Hepatocyte (in vitro differentiated cells): ENCODE data around the gene EFCAB6. TPM values are rescaled to one million over a fixed set of nuclear protein-coding genes. Genes with fewer than 3 reads are reported as not detected.

Experiments
- DNase-seq: peaks from one replicate; pipeline ENCODE4 v3.0.0-alpha.2; 2016; ENCODE audit warnings: low spot score
- H2AFZ ChIP-seq: fragments of 200-600 bp; sonication (generic); 2 replicates; pipeline ENCODE4 v1.6.0; 2016; ENCODE audit warnings: antibody characterized with exemption, mild to moderate bottlenecking
- H3K27ac ChIP-seq: fragments of 200-600 bp; sonication (generic); 2 replicates; pipeline ENCODE4 v1.5.1; 2016; ENCODE audit warnings: mild to moderate bottlenecking
- H3K27me3 ChIP-seq: fragments of 200-600 bp; sonication (generic); 2 replicates; pipeline ENCODE4 v1.6.1; 2016
- H3K36me3 ChIP-seq: fragments of 200-600 bp; sonication (generic); replicated peaks from 2 replicates; pipeline ENCODE4 v1.5.1; 2016; ENCODE audit warnings: low read depth; ENCODE audit not compliant: insufficient read depth
- H3K4me1 ChIP-seq: fragments of 200-600 bp; sonication (generic); 2 replicates; pipeline ENCODE4 v1.5.1; 2016; ENCODE audit warnings: mild to moderate bottlenecking, moderate library complexity; ENCODE audit not compliant: insufficient read depth
- H3K4me2 ChIP-seq: fragments of 200-600 bp; sonication (generic); 2 replicates; pipeline ENCODE4 v1.6.0; 2016
- H3K4me3 ChIP-seq: fragments of 200-600 bp; sonication (generic); 2 replicates; pipeline ENCODE4 v1.5.1; 2016; ENCODE audit warnings: mild to moderate bottlenecking
- H3K79me2 ChIP-seq: fragments of 200-600 bp; sonication (generic); 2 replicates; pipeline ENCODE4 v1.6.0; 2017; ENCODE audit warnings: mild to moderate bottlenecking
- H3K9me2 ChIP-seq: fragments of 200-600 bp; sonication (generic); replicated peaks from 2 replicates; pipeline ENCODE4 v1.6.0; 2017; ENCODE audit warnings: mild to moderate bottlenecking; ENCODE audit not compliant: insufficient read depth
- H3K9me3 ChIP-seq: fragments of 200-600 bp; sonication (generic); 2 replicates; pipeline ENCODE4 v1.5.1; 2016; ENCODE audit warnings: low read depth, mild to moderate bottlenecking
- H4K20me1 ChIP-seq: fragments of 200-600 bp; sonication (generic); 2 replicates; pipeline ENCODE4 v1.6.0; 2016; ENCODE audit warnings: mild to moderate bottlenecking; ENCODE audit not compliant: insufficient read depth, poor library complexity, severe bottlenecking
- EZH2 ChIP-seq: fragments of 200-600 bp; sonication (generic); IDR thresholded peaks from 2 replicates; pipeline ENCODE4 v1.6.1; 2016; ENCODE audit warnings: antibody characterized with exemption, mild to moderate bottlenecking, borderline replicate concordance
- EZH2phosphoT487 ChIP-seq: fragments of 200-600 bp; sonication (generic); IDR thresholded peaks from one replicate; pipeline ENCODE4 v1.6.1; 2018; ENCODE audit warnings: antibody characterized with exemption, mild to moderate bottlenecking, low read depth, moderate library complexity; ENCODE audit not compliant: unreplicated experiment, severe bottlenecking
- WGBS: methylation state at CpG from one replicate; pipeline ENCODE4 v1.1.6; 2016; ENCODE audit warnings: low lambda C conversion rate; ENCODE audit errors: missing lambda C conversion rate; 5-methylcytosine and 5-hydroxymethylcytosine counted together
- polyA plus RNA-seq: library from polyadenylated mRNA; unstranded; fragments of >200 nt; fragmentation: Nextera tagmentation; extraction: Ambion mirVana; gene quantifications from 2 replicates; pipeline ENCODE4 v1.2.1, GENCODE V29; 2016
- total RNA-seq: library from RNA; depleted of rRNA; stranded (reverse); fragments of >200 nt; gene quantifications from 2 replicates; pipeline ENCODE4 v1.2.3, GENCODE V29; 2014
- TF ChIP-seq, protein P1 (sequence below): fragments of 200-600 bp; sonication (generic); IDR thresholded peaks from 2 replicates; pipeline ENCODE4 v1.5.1; 2016; ENCODE audit warnings: antibody characterized with exemption, mild to moderate bottlenecking; ENCODE audit not compliant: poor library complexity

EFCAB6 gene
- total and polyA plus RNA-seq, 2 experiments from 2014 or later = 0.59 to 2.1 TPM

DNA sequence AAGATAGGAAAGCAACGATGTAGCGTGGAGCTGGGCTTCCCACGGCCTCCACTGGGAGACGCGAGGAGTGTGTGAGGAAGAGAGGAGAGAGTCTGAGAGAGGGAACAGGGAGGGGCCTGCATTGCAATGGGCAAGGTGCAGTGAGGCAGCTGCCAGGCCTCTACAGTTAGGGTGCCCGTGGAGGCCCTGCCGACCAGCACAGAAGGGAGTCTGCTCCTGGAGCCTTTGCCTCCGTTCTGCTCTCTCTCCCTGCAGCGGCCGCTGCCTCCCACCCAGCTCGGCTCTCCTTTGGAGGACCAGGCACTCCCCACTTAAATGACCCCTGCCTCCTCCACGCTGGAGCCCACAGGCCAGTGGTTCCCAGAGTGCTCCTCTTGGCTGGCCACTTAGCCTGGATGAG lies 181.7 kb downstream of the EFCAB6 start:
- H3K27me3 ChIP-seq = no peaks in the 10 kb centered on the region
- no peak for DNase-seq
- H3K36me3 ChIP-seq = no peaks in the 10 kb centered on the region
- no peak overlapping the region for H3K4me2 ChIP-seq
- H3K79me2 ChIP-seq = no peaks in the 10 kb centered on the region
- no peaks in the 10 kb centered on the region for H3K9me3 ChIP-seq
- no peak overlapping the region for H2AFZ ChIP-seq
- TF ChIP-seq, protein P1, sequence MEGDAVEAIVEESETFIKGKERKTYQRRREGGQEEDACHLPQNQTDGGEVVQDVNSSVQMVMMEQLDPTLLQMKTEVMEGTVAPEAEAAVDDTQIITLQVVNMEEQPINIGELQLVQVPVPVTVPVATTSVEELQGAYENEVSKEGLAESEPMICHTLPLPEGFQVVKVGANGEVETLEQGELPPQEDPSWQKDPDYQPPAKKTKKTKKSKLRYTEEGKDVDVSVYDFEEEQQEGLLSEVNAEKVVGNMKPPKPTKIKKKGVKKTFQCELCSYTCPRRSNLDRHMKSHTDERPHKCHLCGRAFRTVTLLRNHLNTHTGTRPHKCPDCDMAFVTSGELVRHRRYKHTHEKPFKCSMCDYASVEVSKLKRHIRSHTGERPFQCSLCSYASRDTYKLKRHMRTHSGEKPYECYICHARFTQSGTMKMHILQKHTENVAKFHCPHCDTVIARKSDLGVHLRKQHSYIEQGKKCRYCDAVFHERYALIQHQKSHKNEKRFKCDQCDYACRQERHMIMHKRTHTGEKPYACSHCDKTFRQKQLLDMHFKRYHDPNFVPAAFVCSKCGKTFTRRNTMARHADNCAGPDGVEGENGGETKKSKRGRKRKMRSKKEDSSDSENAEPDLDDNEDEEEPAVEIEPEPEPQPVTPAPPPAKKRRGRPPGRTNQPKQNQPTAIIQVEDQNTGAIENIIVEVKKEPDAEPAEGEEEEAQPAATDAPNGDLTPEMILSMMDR = no peak
- TF ChIP-seq EZH2phosphoT487 (no peak), EZH2 (no peak)
- no peaks in the 10 kb centered on the region for H4K20me1 ChIP-seq
- H3K4me3 ChIP-seq = no peak overlapping the region
- no peak overlapping the region for H3K27ac ChIP-seq
- H3K9me2 ChIP-seq = no peaks in the 10 kb centered on the region
- 82% methylated on average over 12 of the region's 12 CpGs for WGBS
- no peaks in the 10 kb centered on the region for H3K4me1 ChIP-seq

GRCh38 chr22:43628250-43628649 lies 183.9 kb downstream of the EFCAB6 start:
- Histone ChIP-seq H3K36me3 (no peaks in the 10 kb centered on the region), H4K20me1 (no peaks in the 10 kb centered on the region), H3K9me3 (no peaks in the 10 kb centered on the region), H3K4me2 (no peak overlapping the region), H3K27me3 (no peaks in the 10 kb centered on the region), H3K27ac (no peak overlapping the region), H2AFZ (no peak overlapping the region), H3K4me3 (no peak overlapping the region), H3K9me2 (no peaks in the 10 kb centered on the region), H3K4me1 (no peaks in the 10 kb centered on the region), H3K79me2 (no peaks in the 10 kb centered on the region)
- WGBS = 82% methylated on average over 16 of the region's 16 CpGs
- no peak for DNase-seq
- no peak for TF ChIP-seq EZH2
- no peak for TF ChIP-seq EZH2phosphoT487
- TF ChIP-seq, protein P1 = no peak

GRCh38 chr22:43627485-43628213 lies 184.5 kb downstream of the EFCAB6 start:
- Histone ChIP-seq H3K27ac (no peak overlapping the region), H3K4me3 (no peak overlapping the region), H2AFZ (no peak overlapping the region), H3K27me3 (no peaks in the 10 kb centered on the region), H3K79me2 (no peaks in the 10 kb centered on the region), H3K4me2 (no peak overlapping the region), H3K4me1 (no peaks in the 10 kb centered on the region), H3K9me3 (no peaks in the 10 kb centered on the region), H4K20me1 (no peaks in the 10 kb centered on the region), H3K9me2 (no peaks in the 10 kb centered on the region), H3K36me3 (no peaks in the 10 kb centered on the region)
- DNase-seq = no peak
- 90% methylated on average over 13 of the region's 13 CpGs for WGBS
- TF ChIP-seq, protein P1 = no peak
- TF ChIP-seq EZH2phosphoT487 (no peak), EZH2 (no peak)
